Left ventricle myocardium inferior (tissue), 1 donor: ENCODE measurements around the gene EXOC4. TPM values are rescaled to one million over a fixed set of nuclear protein-coding genes. Genes with fewer than 3 reads are reported as not detected.

Source experiments
- DNase-seq: peaks from one replicate; pipeline ENCODE4 v3.0.0-alpha.2; 2020
- H3K27ac ChIP-seq: fragments of 200-600 bp; replicated peaks from 2 replicates; pipeline ENCODE4 v1.8.0; 2021
- H3K27me3 ChIP-seq: fragments of 200-600 bp; 2 replicates; pipeline ENCODE4 v1.8.0; 2021; ENCODE audit warnings: low read depth
- H3K36me3 ChIP-seq: fragments of 200-600 bp; 2 replicates; pipeline ENCODE4 v1.8.0; 2021
- H3K4me1 ChIP-seq: fragments of 200-600 bp; 2 replicates; pipeline ENCODE4 v1.8.0; 2021
- H3K4me3 ChIP-seq: fragments of 200-600 bp; 2 replicates; pipeline ENCODE4 v1.8.0; 2021; ENCODE audit warnings: mild to moderate bottlenecking, moderate library complexity
- H3K9me3 ChIP-seq: fragments of 200-600 bp; replicated peaks from 2 replicates; pipeline ENCODE4 v1.8.0; 2021
- CTCF ChIP-seq: fragments of 200-600 bp; IDR thresholded peaks from 2 replicates; pipeline ENCODE4 v1.8.0; 2021; ENCODE audit warnings: antibody characterized with exemption, mild to moderate bottlenecking, borderline replicate concordance
- intact Hi-C: fragments of 100-400 bp; cut with micrococcal nuclease; formaldehyde crosslinking; loops from one replicate; pipeline ENCODE4 v1.11.0; 2022
- total RNA-seq: library from RNA; stranded (reverse); fragmentation: NEBNext Ultra II Directional; extraction: Animal tissue kit (Norgen Biotek cat#: 25700); gene quantifications from one replicate; pipeline ENCODE4 v1.2.1, GENCODE V29; 2021
- donor health status: DM: no; HTN: yes; CAD: no; lungs with severe emphysema.

Gene EXOC4
- total RNA-seq, 1 donor from 2014 or later: 33.8 TPM

- H3K36me3 ChIP-seq: peaks cover 33% of the 10 kb centered on the region
- no peak overlapping the region for H3K27ac ChIP-seq
- no peak for TF ChIP-seq CTCF
- H3K4me1 ChIP-seq: peaks cover 49% of the 10 kb centered on the region
- no peaks in the 10 kb centered on the region for H3K9me3 ChIP-seq
- H3K27me3 ChIP-seq: no peaks in the 10 kb centered on the region
- H3K4me3 ChIP-seq: no peak overlapping the region
- intact Hi-C loops: no loop called here
- DNase-seq: no peak
Measured at GRCh38 chr7:133303372-133303771, 50.5 kb downstream of the EXOC4 start.

GRCh38 chr7:133303931-133304330 is 51.1 kb downstream of the EXOC4 start:
- Histone ChIP-seq H3K27ac (no peak overlapping the region), H3K4me3 (no peak overlapping the region), H3K4me1 (peaks cover 46% of the 10 kb centered on the region), H3K9me3 (no peaks in the 10 kb centered on the region), H3K36me3 (peaks cover 33% of the 10 kb centered on the region), H3K27me3 (no peaks in the 10 kb centered on the region)
- no peak for TF ChIP-seq CTCF
- intact Hi-C loops: no loop called here
- no peak for DNase-seq

- peaks cover 10% of the 10 kb centered on the region for H3K4me1 ChIP-seq
- no peaks in the 10 kb centered on the region for H3K27me3 ChIP-seq
- no peak overlapping the region for H3K27ac ChIP-seq
- H3K4me3 ChIP-seq: no peak overlapping the region
- TF ChIP-seq CTCF: no peak
- intact Hi-C loops: no loop called here
- no peaks in the 10 kb centered on the region for H3K9me3 ChIP-seq
- DNase-seq: no peak
- H3K36me3 ChIP-seq: peaks cover 38% of the 10 kb centered on the region
Measured at GRCh38 chr7:133309333-133309732, 56.5 kb downstream of the EXOC4 start.

- no peak overlapping the region for H3K4me3 ChIP-seq
- no peaks in the 10 kb centered on the region for H3K27me3 ChIP-seq
- H3K27ac ChIP-seq: peak overlapping the region; percentile 11
- TF ChIP-seq CTCF: no peak
- no peaks in the 10 kb centered on the region for H3K9me3 ChIP-seq
- intact Hi-C loops: no loop called here
- no peak for DNase-seq
- H3K36me3 ChIP-seq: peaks cover 35% of the 10 kb centered on the region
- H3K4me1 ChIP-seq: peaks cover 10% of the 10 kb centered on the region
Measured at GRCh38 chr7:133310232-133310862, 57.5 kb downstream of the EXOC4 start.

- no peak for DNase-seq
Measured at GRCh38 chr7:133313575-133313974, 60.7 kb downstream of the EXOC4 start.

More at GRCh38 chr7:133313575-133313974, 60.7 kb downstream of the EXOC4 start:
- Histone ChIP-seq H3K27me3 (no peaks in the 10 kb centered on the region), H3K4me1 (peaks cover 19% of the 10 kb centered on the region), H3K27ac (no peak overlapping the region), H3K9me3 (no peaks in the 10 kb centered on the region), H3K36me3 (peaks cover 18% of the 10 kb centered on the region), H3K4me3 (no peak overlapping the region)
- intact Hi-C loops: no loop called here
- no peak for TF ChIP-seq CTCF
